Measurements from ENCODE around the gene UTS2B. TPM values are rescaled to one million over a fixed set of nuclear protein-coding genes. Genes with fewer than 3 reads are reported as not detected.

Gene UTS2B
- total and polyA plus RNA-seq, 2 of the 4 experiments (the other 2 are of a cell fraction), result 0.72 to 0.79 TPM

DNA sequence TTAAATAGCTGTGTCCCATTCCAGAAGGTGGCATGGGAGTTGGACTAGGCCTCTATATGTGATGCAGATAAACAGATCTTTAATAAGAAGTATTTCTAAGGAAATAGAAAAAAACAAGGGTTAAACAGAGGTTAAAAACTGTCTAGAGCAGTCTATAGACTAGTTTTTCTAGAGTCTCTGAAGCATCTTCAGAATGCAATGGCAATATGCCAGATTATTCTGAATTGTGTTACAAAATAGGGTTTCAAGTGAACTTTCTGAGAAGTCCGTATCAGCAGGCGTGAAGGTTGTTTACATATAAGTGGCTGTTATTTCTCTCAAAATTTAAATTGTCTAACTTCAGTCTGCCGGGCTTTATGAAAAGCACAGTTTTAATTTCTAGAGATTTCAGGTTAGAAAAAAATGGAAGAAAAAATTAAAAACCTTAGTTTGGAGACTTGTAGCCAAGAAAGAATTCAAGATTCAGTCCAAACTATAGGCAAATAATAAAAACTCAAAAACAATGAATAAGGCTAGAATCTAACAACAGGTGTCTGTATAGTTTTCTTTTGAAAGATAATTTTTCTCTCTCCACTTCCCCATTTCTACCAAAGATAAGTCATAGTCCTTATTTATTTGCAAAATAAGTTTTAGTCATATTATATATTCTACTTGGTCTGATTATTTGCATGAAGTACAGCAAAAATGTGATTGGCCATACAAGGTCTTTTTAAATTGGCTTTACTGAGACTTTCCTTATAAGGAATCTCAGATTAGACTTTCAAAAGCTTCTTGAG, 76.0 kb downstream of the UTS2B start:
- Histone ChIP-seq H4K20me1 (ENCODE audit: insufficient read depth, low read length) (no peaks in the 10 kb centered on the region), H3K36me3 (ENCODE audit: control insufficient read depth, insufficient read depth, low read length) (no peaks in the 10 kb centered on the region), H3K4me2 (ENCODE audit: low read depth, low read length) (no peak overlapping the region), H4K8ac (ENCODE audit: low read depth in 2 of 2, low read length in 2 of 2) (no peak overlapping the region), H3K9me3 (ENCODE audit: control insufficient read depth, insufficient read depth, low read length) (no peaks in the 10 kb centered on the region), H3K9me1 (ENCODE audit: insufficient read depth, low read length) (no peaks in the 10 kb centered on the region), H3K27ac (ENCODE audit: insufficient read depth, low read length) (no peak overlapping the region), H2BK20ac (ENCODE audit: low read depth, low read length) (no peak overlapping the region), H2AK5ac (ENCODE audit: low read depth, low read length) (no peak overlapping the region), H3K23ac (ENCODE audit: low read depth, low read length) (no peak overlapping the region), H2AFZ (replicated peaks; ENCODE audit: low read length, poor library complexity) (no peak overlapping the region), H3K27me3 (ENCODE audit: control insufficient read depth, insufficient read depth, low read length) (no peaks in the 10 kb centered on the region), H4K5ac (ENCODE audit: low read depth, low read length) (no peak overlapping the region), H3K14ac (replicated peaks; ENCODE audit: low read depth, low read length) (no peak overlapping the region), H3K4ac (ENCODE audit: low read depth, low read length) (no peak overlapping the region), H2BK5ac (ENCODE audit: low read depth, low read length, poor library complexity, severe bottlenecking) (no peak overlapping the region), H3K79me1 (ENCODE audit: low read depth in 1 of 2, low read length in 2 of 2) (no peaks in the 10 kb centered on the region), H3K4me1 (ENCODE audit: control insufficient read depth, insufficient read depth, low read length) (no peaks in the 10 kb centered on the region), H4K91ac (ENCODE audit: insufficient read depth, low read depth, low read length) (no peak overlapping the region), H3K18ac (ENCODE audit: low read depth, low read length) (no peak overlapping the region), H2BK120ac (ENCODE audit: low read depth, low read length) (no peak overlapping the region), H2BK15ac (ENCODE audit: low read depth, low read length) (no peak overlapping the region), H3K56ac (ENCODE audit: extremely low read depth, insufficient read depth, low read length) (no peak overlapping the region), H3K4me3 (ENCODE audit: insufficient read depth, low read depth, low read length) (no peak overlapping the region), H2AK9ac (replicated peaks; ENCODE audit: low read depth, low read length, poor library complexity) (no peak overlapping the region), H3K9ac (ENCODE audit: low read depth, low read length) (no peak overlapping the region)
- dilution Hi-C loops (cut with HindIII; ENCODE audit: low sequenced_read_pairs, unreplicated experiment), result no loop called here
- ChIA-PET CTCF (no interaction called here), POLR2A (ENCODE audit: unreplicated experiment) (no interaction called here)
- no peak for DNase-seq
- in situ Hi-C loops (cut with MboI; ENCODE audit: low sequenced_read_pairs), result no loop called here
- intact Hi-C loops (cut with micrococcal nuclease), result no loop called here
- TF ChIP-seq, protein P1, sequence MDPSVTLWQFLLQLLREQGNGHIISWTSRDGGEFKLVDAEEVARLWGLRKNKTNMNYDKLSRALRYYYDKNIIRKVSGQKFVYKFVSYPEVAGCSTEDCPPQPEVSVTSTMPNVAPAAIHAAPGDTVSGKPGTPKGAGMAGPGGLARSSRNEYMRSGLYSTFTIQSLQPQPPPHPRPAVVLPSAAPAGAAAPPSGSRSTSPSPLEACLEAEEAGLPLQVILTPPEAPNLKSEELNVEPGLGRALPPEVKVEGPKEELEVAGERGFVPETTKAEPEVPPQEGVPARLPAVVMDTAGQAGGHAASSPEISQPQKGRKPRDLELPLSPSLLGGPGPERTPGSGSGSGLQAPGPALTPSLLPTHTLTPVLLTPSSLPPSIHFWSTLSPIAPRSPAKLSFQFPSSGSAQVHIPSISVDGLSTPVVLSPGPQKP (IDR thresholded peaks at IDR 0.05; ENCODE audit: borderline replicate concordance, low read depth, low read length), result no peak
- TF ChIP-seq RFX5 (IDR thresholded peaks at IDR 0.05; ENCODE audit: low read depth, low read length) (no peak), NFE2L2 (IDR thresholded peaks at IDR 0.05; ENCODE audit: low read depth, low read length) (no peak), CEBPB (IDR thresholded peaks at IDR 0.05; ENCODE audit: low read depth, low read length) (no peak), SMC3 (IDR thresholded peaks at IDR 0.05; ENCODE audit: low read depth, low read length) (no peak), CTCF (conservative IDR thresholded peaks at IDR 0.05; ENCODE audit: low read depth, low read length) (no peak), MAZ (IDR thresholded peaks at IDR 0.05; ENCODE audit: borderline replicate concordance, low read depth, low read length) (no peak), MAFK (IDR thresholded peaks at IDR 0.05; ENCODE audit: low read depth, low read length) (no peak), BHLHE40 (IDR thresholded peaks at IDR 0.05; ENCODE audit: low read depth, low read length) (no peak), FOS (IDR thresholded peaks at IDR 0.05; ENCODE audit: low read depth, low read length) (no peak), MXI1 (IDR thresholded peaks at IDR 0.05; ENCODE audit: borderline replicate concordance, low read depth, low read length) (no peak), POLR2A (IDR thresholded peaks at IDR 0.05; ENCODE audit: low read depth, low read length) (no peak), RCOR1 (IDR thresholded peaks at IDR 0.05; ENCODE audit: insufficient replicate concordance, low read length) (no peak), RAD21 (IDR thresholded peaks at IDR 0.05; ENCODE audit: low read length) (no peak), CHD1 (IDR thresholded peaks at IDR 0.05; ENCODE audit: low read depth, low read length) (no peak)
- TF ChIP-seq, protein P2, sequence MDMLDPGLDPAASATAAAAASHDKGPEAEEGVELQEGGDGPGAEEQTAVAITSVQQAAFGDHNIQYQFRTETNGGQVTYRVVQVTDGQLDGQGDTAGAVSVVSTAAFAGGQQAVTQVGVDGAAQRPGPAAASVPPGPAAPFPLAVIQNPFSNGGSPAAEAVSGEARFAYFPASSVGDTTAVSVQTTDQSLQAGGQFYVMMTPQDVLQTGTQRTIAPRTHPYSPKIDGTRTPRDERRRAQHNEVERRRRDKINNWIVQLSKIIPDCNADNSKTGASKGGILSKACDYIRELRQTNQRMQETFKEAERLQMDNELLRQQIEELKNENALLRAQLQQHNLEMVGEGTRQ (IDR thresholded peaks at IDR 0.05; ENCODE audit: low read depth, low read length), result no peak
- no TSS peak for BruUV-seq (replicated peaks)
- no CpG with 5 or more reads among the region's 3 CpGs for WGBS, 2 experiments (ENCODE audit: extremely low coverage in 2 of 2, insufficient read length in 1 of 2)
- ATAC-seq (ENCODE audit: low read depth), result no peak

Data from IMR-90 (cell line).